WTC11 (cell line): Measurements from ENCODE around the gene RPLP1. TPM values are rescaled to one million over a fixed set of nuclear protein-coding genes. Genes with fewer than 3 reads are reported as not detected.

Experiments used
- ATAC-seq: fragments of 200-7000 bp; cut with Tn5 transposase; 2 replicates; pipeline ENCODE4 v1.10.0; 2021; ENCODE audit warnings: mild to moderate bottlenecking, moderate library complexity
- CTCF ChIA-PET: fragments of 300-600 bp; sonication (Branson Sonifier 250); formaldehyde crosslinking; loops from one replicate; lab custom pipeline; 2021; ENCODE audit warnings: antibody characterized with exemption; lab: Charles Lee
- POLR2A ChIA-PET: fragments of 350-600 bp; sonication (Branson Sonifier 250); formaldehyde crosslinking; loops from one replicate; lab custom pipeline; 2021; ENCODE audit warnings: antibody characterized with exemption; lab: Charles Lee
- DNase-seq: peaks from one replicate; pipeline ENCODE4 v3.0.0; 2021; ENCODE audit warnings: low spot score
- H3K27ac Mint-ChIP-seq: 2 replicates; pipeline ENCODE4 v1.8.0; 2021; ENCODE audit warnings: mixed read lengths
- H3K27me3 Mint-ChIP-seq: 2 replicates; pipeline ENCODE4 v1.8.0; 2021; ENCODE audit warnings: low read depth, mild to moderate bottlenecking, moderate library complexity, mixed read lengths
- H3K36me3 Mint-ChIP-seq: 2 replicates; pipeline ENCODE4 v1.8.0; 2021; ENCODE audit warnings: mixed read lengths
- H3K4me1 Mint-ChIP-seq: 2 replicates; pipeline ENCODE4 v1.8.0; 2022; ENCODE audit warnings: mixed read lengths
- H3K4me3 Mint-ChIP-seq: 2 replicates; pipeline ENCODE4 v1.8.0; 2021; ENCODE audit warnings: mild to moderate bottlenecking, moderate library complexity, mixed read lengths
- H3K9me3 Mint-ChIP-seq: 2 replicates; pipeline ENCODE4 v1.8.0; 2021; ENCODE audit warnings: mixed read lengths
- ATF1 ChIP-seq: sonication (generic); formaldehyde crosslinking; IDR thresholded peaks from 2 replicates; pipeline ENCODE4 v1.8.1; 2023; ENCODE audit warnings: mild to moderate bottlenecking, moderate library complexity, missing genetic modification reagents
- CDX4 ChIP-seq: fragments of 250-450 bp; sonication (Bioruptor Pico); IDR thresholded peaks from 2 replicates; pipeline ENCODE4 v1.9.0; 2021; ENCODE audit warnings: moderate library complexity, mild to moderate bottlenecking, inconsistent platforms, borderline replicate concordance
- CTCF ChIP-seq: fragments of 200-600 bp; IDR thresholded peaks from 2 replicates; pipeline ENCODE4 v1.8.0; 2022; ENCODE audit warnings: antibody characterized with exemption
- ESRRA ChIP-seq: sonication (generic); formaldehyde crosslinking; IDR thresholded peaks from 2 replicates; pipeline ENCODE4 v1.8.1; 2022; ENCODE audit warnings: mild to moderate bottlenecking, missing genetic modification reagents, borderline replicate concordance
- FOXP1 ChIP-seq: sonication (generic); formaldehyde crosslinking; IDR thresholded peaks from 2 replicates; pipeline ENCODE4 v1.8.0; 2022; ENCODE audit warnings: missing genetic modification reagents, mild to moderate bottlenecking, moderate library complexity, borderline replicate concordance
- GTF2I ChIP-seq: fragments of 250-450 bp; sonication (Bioruptor Pico); conservative IDR thresholded peaks from 2 replicates; pipeline ENCODE4 v1.4.0; 2021; ENCODE audit warnings: mild to moderate bottlenecking
- HMGA2 ChIP-seq: fragments of 250-450 bp; sonication (Bioruptor Pico); IDR thresholded peaks from 2 replicates; pipeline ENCODE4 v1.4.0; 2021; ENCODE audit warnings: mild to moderate bottlenecking, moderate library complexity
- HMGXB4 ChIP-seq: sonication (generic); formaldehyde crosslinking; IDR thresholded peaks from 2 replicates; pipeline ENCODE4 v1.8.1; 2023; ENCODE audit warnings: mild to moderate bottlenecking, moderate library complexity, missing genetic modification reagents
- KAT7 ChIP-seq: sonication (generic); formaldehyde crosslinking; IDR thresholded peaks from 2 replicates; pipeline ENCODE4 v1.8.1; 2023; ENCODE audit warnings: missing genetic modification reagents, mild to moderate bottlenecking, borderline replicate concordance
- MAX ChIP-seq: sonication (generic); formaldehyde crosslinking; IDR thresholded peaks from 2 replicates; pipeline ENCODE4 v1.8.0; 2022; ENCODE audit warnings: mild to moderate bottlenecking, missing genetic modification reagents
- MLX ChIP-seq: sonication (generic); formaldehyde crosslinking; IDR thresholded peaks from 2 replicates; pipeline ENCODE4 v1.8.1; 2023; ENCODE audit warnings: mild to moderate bottlenecking, missing genetic modification reagents, moderate library complexity
- NFE2L1 ChIP-seq: sonication (generic); formaldehyde crosslinking; IDR thresholded peaks from 2 replicates; pipeline ENCODE4 v1.8.1; 2023; ENCODE audit warnings: missing genetic modification reagents
- OVOL2 ChIP-seq: fragments of 250-450 bp; sonication (Bioruptor Pico); IDR thresholded peaks from 2 replicates; pipeline ENCODE4 v1.9.0; 2021; ENCODE audit warnings: mild to moderate bottlenecking, borderline replicate concordance
- SMAD4 ChIP-seq: sonication (generic); formaldehyde crosslinking; IDR thresholded peaks from 2 replicates; pipeline ENCODE4 v1.8.0; 2022; ENCODE audit warnings: mild to moderate bottlenecking, missing genetic modification reagents
- STAT6 ChIP-seq: sonication (generic); formaldehyde crosslinking; conservative IDR thresholded peaks from 2 replicates; pipeline ENCODE4 v1.8.1; 2023; ENCODE audit warnings: mild to moderate bottlenecking, low read depth, missing genetic modification reagents, moderate library complexity
- TCF7 ChIP-seq: sonication (generic); formaldehyde crosslinking; IDR thresholded peaks from 2 replicates; pipeline ENCODE4 v1.8.0; 2022; ENCODE audit warnings: mild to moderate bottlenecking, low read depth, missing genetic modification reagents, moderate library complexity
- TEAD4 ChIP-seq: sonication (generic); formaldehyde crosslinking; IDR thresholded peaks from 2 replicates; pipeline ENCODE4 v1.8.0; 2022; ENCODE audit warnings: mild to moderate bottlenecking, missing genetic modification reagents
- ZNF121 ChIP-seq: sonication (generic); formaldehyde crosslinking; IDR thresholded peaks from 2 replicates; pipeline ENCODE4 v1.8.0; 2023; ENCODE audit warnings: missing genetic modification reagents
- ZNF138 ChIP-seq: sonication (generic); formaldehyde crosslinking; conservative IDR thresholded peaks from 2 replicates; pipeline ENCODE4 v1.8.1; 2022; ENCODE audit warnings: mild to moderate bottlenecking, moderate library complexity, missing genetic modification reagents
- ZNF232 ChIP-seq: sonication (generic); formaldehyde crosslinking; IDR thresholded peaks from 2 replicates; pipeline ENCODE4 v1.8.0; 2022; ENCODE audit warnings: mild to moderate bottlenecking, missing genetic modification reagents
- ZNF532 ChIP-seq: fragments of 250-450 bp; sonication (Bioruptor Pico); IDR thresholded peaks from 2 replicates; pipeline ENCODE4 v1.9.0; 2021; ENCODE audit warnings: mild to moderate bottlenecking, borderline replicate concordance
- ZNF671 ChIP-seq: fragments of 250-450 bp; sonication (Bioruptor Pico); IDR thresholded peaks from 2 replicates; pipeline ENCODE4 v1.8.0; 2021; ENCODE audit warnings: mild to moderate bottlenecking
- total RNA-seq: library from RNA; stranded (reverse); gene quantifications from 3 replicates; pipeline ENCODE4 v1.2.3, GENCODE V29; 2021

RPLP1 gene
- total RNA-seq, 1 experiment from 2014 or later: 2,441 TPM

- 0 out of 2 replicates have a peak, but pooled peaks have one; percentile 0 for TF ChIP-seq HMGXB4 (CRISPR knock-in tag)
- TF ChIP-seq TEAD4 (CRISPR knock-in tag): peak; percentile 0; the same call in 1 of the 2 replicates
- TF ChIP-seq CDX4: no peak
- no peak for TF ChIP-seq ZNF232 (CRISPR knock-in tag)
- TF ChIP-seq GTF2I (CRISPR knock-in tag): no peak
- peak; percentile 3; the same call in 1 of the 2 replicates for TF ChIP-seq TCF7 (CRISPR knock-in tag)
- TF ChIP-seq STAT6: no peak
- no peak for TF ChIP-seq NFE2L1 (CRISPR knock-in tag)
- TF ChIP-seq ATF1 (CRISPR knock-in tag): no peak
- TF ChIP-seq SMAD4 (CRISPR knock-in tag): 0 out of 2 replicates have a peak, but pooled peaks have one; percentile 2
- no peak for TF ChIP-seq CTCF
- TF ChIP-seq MAX: no peak
- no peak for TF ChIP-seq ZNF138 (CRISPR knock-in tag)
- no peak for TF ChIP-seq ZNF671 (CRISPR knock-in tag)
- H3K27me3 Mint-ChIP-seq: no peaks in the 10 kb centered on the region; the same call in 1 of the 2 replicates
- ATAC-seq (peak; percentile 49), DNase-seq (peak; percentile 52)
- H3K27ac Mint-ChIP-seq: 0 out of 2 replicates have a peak overlapping the region, but pooled peaks have one; percentile 66
- ChIA-PET POLR2A (interaction anchor here (0.9 to 1.3 kb wide), 2 partner anchors 39 to 48 kb away, joined by 3 to 8 read pairs; no protein-coding TSS in a partner anchor), CTCF (interaction anchor here (0.8 to 2.8 kb wide), 10 partner anchors 20 to 383 kb away, joined by 3 to 21 read pairs (median 4); no protein-coding TSS in a partner anchor)
- peaks cover 17% of the 10 kb centered on the region for H3K4me1 Mint-ChIP-seq
- H3K36me3 Mint-ChIP-seq: peaks cover 24% of the 10 kb centered on the region
- H3K4me3 Mint-ChIP-seq: peak overlapping the region; percentile 91
- H3K9me3 Mint-ChIP-seq: no peaks in the 10 kb centered on the region
Measured at GRCh38 chr15:69414701-69415167, 37.9 kb upstream of the RPLP1 start.

- H3K4me3 Mint-ChIP-seq: peak overlapping the region; percentile 91
- CTCF ChIA-PET: interaction anchor here (1.0 to 2.8 kb wide), 5 partner anchors 21 to 356 kb away, joined by 3 to 21 read pairs (median 5); no protein-coding TSS in a partner anchor
- DNase-seq (no peak), ATAC-seq (no peak)
- peaks cover 26% of the 10 kb centered on the region for H3K36me3 Mint-ChIP-seq
- H3K9me3 Mint-ChIP-seq: no peaks in the 10 kb centered on the region
- peaks cover 17% of the 10 kb centered on the region for H3K4me1 Mint-ChIP-seq
- peak overlapping the region; percentile 2; the same call in 1 of the 2 replicates for H3K27ac Mint-ChIP-seq
- POLR2A ChIA-PET: interaction anchor here (0.9 kb wide), 1 partner anchor 38 kb away, joined by 3 read pairs; no protein-coding TSS in a partner anchor
- no peaks in the 10 kb centered on the region; the same call in 1 of the 2 replicates for H3K27me3 Mint-ChIP-seq
- no peak for TF ChIP-seq MLX (CRISPR knock-in tag)
- TF ChIP-seq HMGA2 (CRISPR knock-in tag): no peak
- no peak for TF ChIP-seq KAT7 (CRISPR knock-in tag)
- no peak for TF ChIP-seq TCF7 (CRISPR knock-in tag)
- TF ChIP-seq ZNF121: no peak
- TF ChIP-seq ZNF532 (CRISPR knock-in tag): no peak
- no peak for TF ChIP-seq ZNF138 (CRISPR knock-in tag)
- no peak for TF ChIP-seq OVOL2
- TF ChIP-seq ZNF232 (CRISPR knock-in tag): no peak
- TF ChIP-seq ESRRA (CRISPR knock-in tag): no peak
- TF ChIP-seq FOXP1 (CRISPR knock-in tag): no peak
Measured at GRCh38 chr15:69415381-69415780, 37.2 kb upstream of the RPLP1 start.
